ENCODE results near the gene SKOR1.

DNA sequence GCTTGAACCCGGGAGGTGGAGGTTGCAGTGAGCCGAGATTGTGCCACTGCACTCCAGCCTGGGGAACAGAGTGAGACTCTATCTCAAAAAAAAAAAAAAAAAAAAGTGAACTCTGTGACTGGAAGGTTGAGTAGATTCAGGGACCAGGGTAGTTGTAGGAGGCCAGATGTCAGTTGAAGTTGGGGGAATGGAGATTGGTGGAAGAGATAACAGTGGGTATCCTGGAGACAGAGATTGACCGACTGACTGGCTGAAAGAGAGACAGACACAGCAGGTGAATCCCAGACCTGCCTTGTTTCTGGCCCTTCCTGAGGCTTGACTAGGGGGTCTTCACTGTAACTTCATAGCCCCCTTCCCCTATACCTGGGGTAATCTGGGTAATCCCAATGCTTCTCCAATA, 36.7 kb downstream of the SKOR1 start:
- TF ChIP-seq, protein P1, sequence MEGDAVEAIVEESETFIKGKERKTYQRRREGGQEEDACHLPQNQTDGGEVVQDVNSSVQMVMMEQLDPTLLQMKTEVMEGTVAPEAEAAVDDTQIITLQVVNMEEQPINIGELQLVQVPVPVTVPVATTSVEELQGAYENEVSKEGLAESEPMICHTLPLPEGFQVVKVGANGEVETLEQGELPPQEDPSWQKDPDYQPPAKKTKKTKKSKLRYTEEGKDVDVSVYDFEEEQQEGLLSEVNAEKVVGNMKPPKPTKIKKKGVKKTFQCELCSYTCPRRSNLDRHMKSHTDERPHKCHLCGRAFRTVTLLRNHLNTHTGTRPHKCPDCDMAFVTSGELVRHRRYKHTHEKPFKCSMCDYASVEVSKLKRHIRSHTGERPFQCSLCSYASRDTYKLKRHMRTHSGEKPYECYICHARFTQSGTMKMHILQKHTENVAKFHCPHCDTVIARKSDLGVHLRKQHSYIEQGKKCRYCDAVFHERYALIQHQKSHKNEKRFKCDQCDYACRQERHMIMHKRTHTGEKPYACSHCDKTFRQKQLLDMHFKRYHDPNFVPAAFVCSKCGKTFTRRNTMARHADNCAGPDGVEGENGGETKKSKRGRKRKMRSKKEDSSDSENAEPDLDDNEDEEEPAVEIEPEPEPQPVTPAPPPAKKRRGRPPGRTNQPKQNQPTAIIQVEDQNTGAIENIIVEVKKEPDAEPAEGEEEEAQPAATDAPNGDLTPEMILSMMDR (conservative IDR thresholded peaks at IDR 0.05 in 1 of 2, IDR thresholded peaks at IDR 0.05 in 1 of 2; ENCODE audit: extremely low read depth in 1 of 2, insufficient read depth in 1 of 2, low read depth in 1 of 2, low read length in 2 of 2), result no peak
- no peak for TF ChIP-seq EZH2 (IDR thresholded peaks at IDR 0.05; ENCODE audit: borderline replicate concordance, low read length)

Data from mammary epithelial cell (primary cell).